OCI-LY7 (cell line): Measurements from ENCODE around the gene COL5A2. TPM values are rescaled to one million over a fixed set of nuclear protein-coding genes. Genes with fewer than 3 reads are reported as not detected.
A peak's percentile ranks its signal among the peaks of the same experiment; 100 is the strongest.

Experiments
- BruUV-seq: library from RNA; stranded (reverse); fragments of 400-500 nt; replicated peaks from 2 replicates; lab custom pipeline; 2021; lab: Mats Ljungman, UMichigan
- CTCF ChIA-PET: fragments of 300-600 bp; sonication (Branson Sonifier 250); formaldehyde crosslinking; loops from one replicate; lab custom pipeline; 2022; ENCODE audit warnings: antibody characterized with exemption; ENCODE audit not compliant: unreplicated experiment; lab: Charles Lee
- POLR2A ChIA-PET: fragments of 300-600 bp; sonication (Branson Sonifier 250); formaldehyde crosslinking; loops from one replicate; lab custom pipeline; 2022; ENCODE audit warnings: antibody characterized with exemption; lab: Charles Lee
- DNase-seq: peaks from one replicate; pipeline ENCODE4 v3.0.0-alpha.2; 2015; ENCODE audit warnings: low spot score
- H2AFZ ChIP-seq: fragments of 200-600 bp; sonication (generic), shearing (Covaris generic); 2 replicates; pipeline ENCODE4 v1.6.1; 2014; ENCODE audit warnings: mild to moderate bottlenecking, antibody characterized with exemption, low read length, moderate library complexity
- H3K27ac ChIP-seq: fragments of 200-600 bp; sonication (generic); 2 replicates; pipeline ENCODE4 v1.5.1; 2014; ENCODE audit warnings: mixed run types, low read depth, mild to moderate bottlenecking, moderate library complexity, low read length, inconsistent platforms; ENCODE audit not compliant: poor library complexity, severe bottlenecking
- H3K36me3 ChIP-seq: fragments of 200-600 bp; sonication (generic); 2 replicates; pipeline ENCODE4 v1.6.1; 2014; ENCODE audit warnings: mild to moderate bottlenecking, antibody characterized with exemption, low read length, moderate library complexity, mixed read lengths; ENCODE audit not compliant: insufficient read depth
- H3K4me1 ChIP-seq: fragments of 200-600 bp; sonication (generic); 2 replicates; pipeline ENCODE4 v1.5.1; 2014; ENCODE audit warnings: mild to moderate bottlenecking, low read length; ENCODE audit not compliant: insufficient read depth, poor library complexity, severe bottlenecking
- H3K4me2 ChIP-seq: fragments of 200-600 bp; sonication (generic); 2 replicates; pipeline ENCODE4 v1.6.1; 2014; ENCODE audit warnings: mild to moderate bottlenecking, low read length
- H3K4me3 ChIP-seq: fragments of 200-600 bp; sonication (generic); 2 replicates; pipeline ENCODE4 v1.5.1; 2014; ENCODE audit warnings: mild to moderate bottlenecking, low read depth, low read length; ENCODE audit not compliant: poor library complexity, severe bottlenecking
- H3K79me2 ChIP-seq: fragments of 200-600 bp; sonication (generic); 2 replicates; pipeline ENCODE4 v1.6.1; 2016; ENCODE audit warnings: low read depth, mild to moderate bottlenecking, low read length, moderate library complexity, mixed read lengths; ENCODE audit not compliant: insufficient read depth
- H3K9me2 ChIP-seq: fragments of 200-600 bp; sonication (generic); 2 replicates; pipeline ENCODE4 v1.6.1; 2016; ENCODE audit warnings: mild to moderate bottlenecking, low read length, mixed read lengths; ENCODE audit not compliant: insufficient read depth
- H3K9me3 ChIP-seq: fragments of 200-600 bp; sonication (generic); 2 replicates; pipeline ENCODE4 v1.6.1; 2014; ENCODE audit warnings: mild to moderate bottlenecking, mixed run types, low read length, mixed read lengths
- H4K20me1 ChIP-seq: fragments of 200-600 bp; sonication (generic); 2 replicates; pipeline ENCODE4 v1.6.1; 2014; ENCODE audit warnings: mild to moderate bottlenecking, antibody characterized with exemption, low read length, moderate library complexity, mixed read lengths; ENCODE audit not compliant: insufficient read depth
- CTCF ChIP-seq: fragments of 200-600 bp; sonication (generic); conservative IDR thresholded peaks from 2 replicates; pipeline ENCODE4 v1.5.1; 2014; ENCODE audit warnings: mild to moderate bottlenecking, antibody characterized with exemption, low read length, moderate library complexity, mixed read lengths
- EZH2phosphoT487 ChIP-seq: fragments of 200-600 bp; sonication (generic); IDR thresholded peaks from 2 replicates; pipeline ENCODE4 v1.6.1; 2018; ENCODE audit warnings: low read depth, borderline replicate concordance, mild to moderate bottlenecking, mixed run types, antibody characterized with exemption, low read length, moderate library complexity, mixed read lengths
- intact Hi-C: fragments of 100-400 bp; cut with micrococcal nuclease; formaldehyde crosslinking; loops from one replicate; pipeline ENCODE4 v1.10.0; 2022; ENCODE audit not compliant: unreplicated experiment
- total RNA-seq, 2 experiments: library from RNA; depleted of rRNA in 1 of 2; stranded (reverse); fragments of >200 nt in 1 of 2; shearing (Covaris generic) in 1 of 2; gene quantifications; 2 replicates each; pipeline ENCODE4 v1.2.3, GENCODE V29; 2014 to 2022

Gene COL5A2
- total RNA-seq, 2 experiments from 2014 or later: 0.50 to 0.61 TPM

- ChIA-PET CTCF (no interaction called here), POLR2A (interaction anchor here (0.5 to 0.7 kb wide), 4 partner anchors 41 to 164 kb away, joined by 3 to 4 read pairs (median 4); no protein-coding TSS in a partner anchor)
- Histone ChIP-seq H3K4me3 (no peak overlapping the region), H3K79me2 (no peaks in the 10 kb centered on the region), H3K36me3 (no peaks in the 10 kb centered on the region), H2AFZ (no peak overlapping the region), H4K20me1 (no peaks in the 10 kb centered on the region), H3K4me2 (no peak overlapping the region), H3K9me3 (no peaks in the 10 kb centered on the region), H3K4me1 (no peaks in the 10 kb centered on the region), H3K9me2 (no peaks in the 10 kb centered on the region), H3K27ac (no peak overlapping the region)
- no TSS peak for BruUV-seq
- no peak for TF ChIP-seq EZH2phosphoT487
- TF ChIP-seq CTCF: 0 out of 2 replicates have a peak, but pooled peaks have one; percentile 8
- intact Hi-C loops: no loop called here
- DNase-seq: no peak
Observed at GRCh38 chr2:189178054-189178453, 1.5 kb downstream of the COL5A2 start.

GRCh38 chr2:189177251-189177840 is 2.2 kb downstream of the COL5A2 start:
- BruUV-seq: no TSS peak
- Histone ChIP-seq H3K79me2 (no peaks in the 10 kb centered on the region), H3K9me2 (no peaks in the 10 kb centered on the region), H3K9me3 (no peaks in the 10 kb centered on the region), H3K4me1 (no peaks in the 10 kb centered on the region), H2AFZ (no peak overlapping the region), H3K4me2 (no peak overlapping the region), H3K27ac (no peak overlapping the region), H3K36me3 (no peaks in the 10 kb centered on the region), H4K20me1 (no peaks in the 10 kb centered on the region), H3K4me3 (no peak overlapping the region)
- intact Hi-C loops: no loop called here
- TF ChIP-seq CTCF: no peak
- TF ChIP-seq EZH2phosphoT487: no peak
- DNase-seq: no peak
- ChIA-PET POLR2A (no interaction called here), CTCF (interaction anchor here (0.6 kb wide), 1 partner anchor 135 kb away, joined by 3 read pairs; no protein-coding TSS in a partner anchor)

- DNase-seq: no peak
- CTCF ChIA-PET: interaction anchor here (0.6 kb wide), 1 partner anchor 135 kb away, joined by 3 read pairs; no protein-coding TSS in a partner anchor
- H3K4me3 ChIP-seq: no peak overlapping the region
- H3K79me2 ChIP-seq: no peaks in the 10 kb centered on the region
- BruUV-seq: no TSS peak
- no peaks in the 10 kb centered on the region for H4K20me1 ChIP-seq
- intact Hi-C loops: no loop called here
- no peak overlapping the region for H3K4me2 ChIP-seq
- no peak overlapping the region for H3K27ac ChIP-seq
- no peaks in the 10 kb centered on the region for H3K9me2 ChIP-seq
- no peaks in the 10 kb centered on the region for H3K9me3 ChIP-seq
- no peaks in the 10 kb centered on the region for H3K36me3 ChIP-seq
- H2AFZ ChIP-seq: no peak overlapping the region
- no peaks in the 10 kb centered on the region for H3K4me1 ChIP-seq
- POLR2A ChIA-PET: interaction anchor here (0.8 to 1.0 kb wide), 2 partner anchors 9 to 57 kb away, joined by 3 read pairs; no protein-coding TSS in a partner anchor
- TF ChIP-seq EZH2phosphoT487 (no peak), CTCF (no peak)
Observed at GRCh38 chr2:189176516-189176915, 3.0 kb downstream of the COL5A2 start.
